DMS 273 (cell line): ENCODE measurements around the gene SERPINB13.
"Not testable (repeated sequence)": the region's sequence is repeated elsewhere in the genome, so short reads cannot be mapped to it uniquely, and the experiment has no call there.

Experiments
- DNase-seq: peaks from one replicate; lab custom pipeline; 2025; ENCODE audit not compliant: unreplicated experiment; lab: John Stamatoyannopoulos, UW

SERPINB13 gene

GRCh38 chr18:63644694-63645093 is 57.6 kb downstream of the SERPINB13 start:
- DNase-seq, result not testable (repeated sequence)

GRCh38 chr18:63646936-63647335 is 59.8 kb downstream of the SERPINB13 start:
- DNase-seq, result no peak

DNA sequence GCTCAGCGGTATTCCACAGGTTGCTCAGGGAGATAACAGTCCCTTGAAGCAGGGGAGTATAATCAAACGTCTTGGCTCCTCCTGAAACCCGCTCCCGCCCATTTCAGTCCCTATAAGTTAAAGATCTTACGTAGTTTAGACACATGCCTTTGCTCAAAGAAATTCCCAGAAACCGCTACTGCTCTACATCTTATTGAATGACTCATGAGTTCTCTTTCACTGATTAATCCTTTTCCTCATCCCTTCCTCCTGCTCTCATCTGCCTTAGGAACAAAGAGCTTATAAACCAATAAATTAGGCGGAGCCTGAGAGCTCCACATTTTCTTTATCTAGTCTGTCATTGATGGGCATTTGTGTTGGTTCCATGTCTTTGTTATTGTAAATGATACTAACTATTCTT is 61.1 kb downstream of the SERPINB13 start:
- no peak for DNase-seq
